ENCODE results near the gene TRIM29. TPM values are rescaled to one million over a fixed set of nuclear protein-coding genes. Genes with fewer than 3 reads are reported as not detected.

Gene TRIM29
- total RNA-seq, 1 experiment from 2014 or later = not detected

DNA sequence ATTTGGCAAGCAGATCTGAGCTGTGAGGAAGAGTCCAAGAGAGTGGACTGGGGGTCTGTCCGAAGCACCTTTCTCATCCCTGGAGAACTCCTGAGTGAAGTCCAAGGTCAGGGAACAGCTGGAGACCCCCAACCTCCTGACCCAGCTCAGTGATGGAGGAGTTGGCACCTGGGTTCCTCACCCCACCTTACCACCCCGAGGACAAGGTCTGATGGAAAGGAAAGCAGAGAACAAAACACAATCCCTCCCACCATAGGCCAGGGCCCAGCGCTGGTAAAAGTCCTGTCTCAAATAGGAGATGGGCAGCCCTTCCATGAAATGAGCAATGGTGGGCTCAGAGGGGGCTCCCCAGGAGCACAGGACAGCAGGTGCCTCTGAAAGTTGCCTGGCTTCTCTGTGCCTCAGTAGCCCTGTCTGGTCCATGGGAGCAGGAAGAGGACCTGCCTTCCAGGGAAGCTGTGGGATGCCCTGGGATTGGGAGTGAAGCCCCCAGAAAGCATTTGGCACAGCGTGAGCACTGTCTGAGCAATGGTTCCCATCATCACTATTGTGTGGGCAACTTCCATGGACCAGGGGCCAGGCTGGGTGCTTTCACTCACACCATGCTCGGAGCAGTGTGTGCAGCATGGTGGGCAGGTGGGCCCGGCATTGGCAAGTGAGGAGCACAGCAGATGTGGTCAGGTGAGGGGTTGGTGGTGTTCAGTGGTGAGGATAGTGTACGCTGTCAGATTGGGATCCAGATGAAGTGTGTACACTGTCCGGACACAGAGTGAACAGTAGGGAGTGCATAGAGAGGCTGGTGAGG is 7.5 kb downstream of the TRIM29 start:
- H3K4me2 ChIP-seq (ENCODE audit: low read depth, low read length, poor library complexity, severe bottlenecking) = no peak overlapping the region
- no peak overlapping the region for H2AFZ ChIP-seq (ENCODE audit: low read length)
- DNase-seq = no peak
- H3K4me3 ChIP-seq (ENCODE audit: low read length) = no peak overlapping the region
- no peak overlapping the region for H3K9ac ChIP-seq (ENCODE audit: low read length)
- H4K20me1 ChIP-seq (ENCODE audit: insufficient read depth, low read depth, low read length) = no peaks in the 10 kb centered on the region
- H3K36me3 ChIP-seq (ENCODE audit: insufficient read depth, low read length) = no peaks in the 10 kb centered on the region
- H3K4me1 ChIP-seq (ENCODE audit: low read length) = no peaks in the 10 kb centered on the region
- no peaks in the 10 kb centered on the region for H3K9me3 ChIP-seq (ENCODE audit: low read length)
- no peaks in the 10 kb centered on the region for H3K27me3 ChIP-seq (ENCODE audit: low read length)
- no peaks in the 10 kb centered on the region for H3K9me2 ChIP-seq (replicated peaks; ENCODE audit: insufficient read depth, low read length)
- no peak overlapping the region for H3K27ac ChIP-seq (ENCODE audit: low read length)
- H3K79me2 ChIP-seq (ENCODE audit: low read length) = no peaks in the 10 kb centered on the region

DNA sequence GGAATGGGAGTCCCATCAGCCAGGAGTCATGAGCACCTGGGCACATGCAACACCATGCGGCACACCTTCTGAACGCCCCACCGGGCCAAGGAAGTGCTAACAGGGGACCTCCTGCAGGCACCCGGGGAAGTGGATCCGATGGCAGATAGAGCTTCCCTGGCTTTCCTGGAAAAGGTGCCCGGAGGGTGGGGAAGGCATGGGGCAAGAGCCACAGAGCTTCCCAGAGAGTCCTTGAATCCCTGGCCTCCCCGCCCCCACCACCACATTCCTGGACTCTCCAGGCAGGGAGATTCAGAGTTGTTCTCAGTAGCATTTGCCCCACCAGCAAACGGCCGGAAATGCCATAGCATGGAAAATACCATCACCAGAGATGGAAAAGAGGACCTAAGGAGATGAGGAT is 8.3 kb downstream of the TRIM29 start:
- DNase-seq = no peak
- no peaks in the 10 kb centered on the region for H3K79me2 ChIP-seq (ENCODE audit: low read length)

DNA sequence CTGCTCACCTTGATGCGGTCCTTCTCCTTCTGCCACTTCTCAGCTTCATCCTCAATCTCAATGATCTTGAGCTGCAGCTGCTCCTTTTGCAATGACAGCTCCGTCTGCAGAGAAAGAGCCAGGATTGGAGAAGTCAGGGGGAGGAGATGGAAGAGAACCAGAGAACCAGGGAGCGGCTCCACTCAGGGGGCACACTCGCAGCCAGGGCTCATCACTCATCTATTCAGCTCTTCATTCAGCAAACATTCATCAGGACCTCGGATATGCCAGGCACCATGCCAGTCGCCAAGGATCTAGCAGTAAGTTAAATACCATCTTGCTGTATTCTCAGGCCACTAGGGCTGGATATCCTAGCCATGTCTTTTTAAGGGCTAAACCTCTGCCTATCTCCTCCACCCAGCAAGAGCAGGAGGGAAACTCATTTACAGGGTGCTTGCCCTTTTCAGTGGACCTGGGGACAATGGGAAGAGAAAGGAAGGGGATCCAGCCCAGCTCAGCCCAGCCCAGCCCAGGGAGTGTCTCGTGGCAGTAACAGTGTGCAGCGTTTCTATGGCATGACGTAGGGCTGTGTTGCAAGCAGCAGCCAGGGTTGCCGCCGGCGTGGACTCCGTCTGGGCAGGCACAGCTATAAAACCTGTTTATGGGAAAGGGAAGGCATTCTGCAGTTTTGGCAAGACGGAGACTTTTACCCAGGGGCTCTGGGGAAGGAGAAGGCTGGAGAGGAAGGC is 9.4 kb downstream of the TRIM29 start:
- Histone ChIP-seq H3K27ac (ENCODE audit: low read length) (no peak overlapping the region), H2AFZ (ENCODE audit: low read length) (no peak overlapping the region), H3K4me2 (ENCODE audit: low read depth, low read length, poor library complexity, severe bottlenecking) (no peak overlapping the region), H4K20me1 (ENCODE audit: insufficient read depth, low read depth, low read length) (no peaks in the 10 kb centered on the region), H3K9me3 (ENCODE audit: low read length) (no peaks in the 10 kb centered on the region), H3K36me3 (ENCODE audit: insufficient read depth, low read length) (no peaks in the 10 kb centered on the region), H3K4me3 (ENCODE audit: low read length) (no peak overlapping the region), H3K79me2 (ENCODE audit: low read length) (no peaks in the 10 kb centered on the region), H3K9ac (ENCODE audit: low read length) (no peak overlapping the region), H3K27me3 (ENCODE audit: low read length) (no peaks in the 10 kb centered on the region), H3K4me1 (ENCODE audit: low read length) (no peaks in the 10 kb centered on the region), H3K9me2 (replicated peaks; ENCODE audit: insufficient read depth, low read length) (no peaks in the 10 kb centered on the region)
- no peak for DNase-seq

More for the DNA sequence above, 8.3 kb downstream of the TRIM29 start:
- Histone ChIP-seq H3K36me3 (ENCODE audit: insufficient read depth, low read length) (no peaks in the 10 kb centered on the region), H4K20me1 (ENCODE audit: insufficient read depth, low read depth, low read length) (no peaks in the 10 kb centered on the region), H3K4me1 (ENCODE audit: low read length) (no peaks in the 10 kb centered on the region), H3K9me2 (replicated peaks; ENCODE audit: insufficient read depth, low read length) (no peaks in the 10 kb centered on the region), H3K4me3 (ENCODE audit: low read length) (no peak overlapping the region), H3K4me2 (ENCODE audit: low read depth, low read length, poor library complexity, severe bottlenecking) (no peak overlapping the region), H3K9me3 (ENCODE audit: low read length) (no peaks in the 10 kb centered on the region), H3K27ac (ENCODE audit: low read length) (no peak overlapping the region), H3K27me3 (ENCODE audit: low read length) (no peaks in the 10 kb centered on the region), H2AFZ (ENCODE audit: low read length) (no peak overlapping the region), H3K9ac (ENCODE audit: low read length) (no peak overlapping the region)

DNA sequence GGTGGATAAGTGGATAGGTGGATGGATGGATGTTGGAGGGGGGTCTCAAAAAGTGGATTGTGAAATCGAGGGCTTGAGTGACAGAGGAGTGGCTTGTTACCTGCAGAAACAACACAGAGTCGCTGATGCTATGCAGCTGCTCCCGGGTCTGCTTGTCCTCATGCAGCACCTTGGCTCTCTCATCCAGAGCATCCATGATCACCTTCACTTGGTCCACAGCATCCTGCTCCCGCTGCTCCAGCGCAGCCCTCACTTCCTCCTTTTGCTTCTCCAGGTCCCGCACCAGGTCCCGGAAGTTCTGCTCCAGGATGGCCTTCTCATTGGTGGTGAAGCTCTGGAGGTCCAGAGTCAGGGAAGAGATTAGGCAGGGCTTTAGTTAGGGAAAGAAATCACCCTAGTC is 10.7 kb downstream of the TRIM29 start:
- Histone ChIP-seq H3K79me2 (ENCODE audit: low read length) (no peaks in the 10 kb centered on the region), H3K27me3 (ENCODE audit: low read length) (no peaks in the 10 kb centered on the region), H3K9me2 (replicated peaks; ENCODE audit: insufficient read depth, low read length) (no peaks in the 10 kb centered on the region), H3K4me3 (ENCODE audit: low read length) (no peak overlapping the region), H3K4me2 (ENCODE audit: low read depth, low read length, poor library complexity, severe bottlenecking) (no peak overlapping the region), H2AFZ (ENCODE audit: low read length) (no peak overlapping the region), H3K4me1 (ENCODE audit: low read length) (no peaks in the 10 kb centered on the region), H3K36me3 (ENCODE audit: insufficient read depth, low read length) (no peaks in the 10 kb centered on the region), H3K27ac (ENCODE audit: low read length) (no peak overlapping the region), H3K9me3 (ENCODE audit: low read length) (no peaks in the 10 kb centered on the region), H3K9ac (ENCODE audit: low read length) (no peak overlapping the region), H4K20me1 (ENCODE audit: insufficient read depth, low read depth, low read length) (no peaks in the 10 kb centered on the region)
- DNase-seq = no peak

DNA sequence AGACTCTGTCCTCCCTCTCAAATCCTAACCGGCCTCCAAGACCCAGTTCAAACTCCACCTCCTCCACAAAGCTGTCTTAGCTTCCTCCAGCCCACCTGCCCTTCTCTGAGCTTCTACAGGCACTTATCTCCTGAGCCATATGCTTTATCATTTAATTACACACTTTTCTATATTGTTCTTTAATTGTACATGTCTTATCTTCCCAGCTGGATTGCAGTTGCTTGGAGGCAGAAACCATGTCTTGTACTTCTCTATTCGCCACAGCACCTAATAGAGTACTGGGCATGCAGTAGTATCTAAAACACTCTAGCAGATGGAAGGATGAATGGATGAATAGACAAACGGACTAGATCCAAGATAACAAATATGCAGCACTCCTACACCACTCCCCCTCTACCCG is 11.3 kb downstream of the TRIM29 start:
- DNase-seq = no peak
- Histone ChIP-seq H3K9me2 (replicated peaks; ENCODE audit: insufficient read depth, low read length) (no peaks in the 10 kb centered on the region), H3K79me2 (ENCODE audit: low read length) (no peaks in the 10 kb centered on the region), H3K4me2 (ENCODE audit: low read depth, low read length, poor library complexity, severe bottlenecking) (no peak overlapping the region), H3K9me3 (ENCODE audit: low read length) (no peaks in the 10 kb centered on the region), H2AFZ (ENCODE audit: low read length) (no peak overlapping the region), H3K27me3 (ENCODE audit: low read length) (no peaks in the 10 kb centered on the region), H3K27ac (ENCODE audit: low read length) (no peak overlapping the region), H4K20me1 (ENCODE audit: insufficient read depth, low read depth, low read length) (no peaks in the 10 kb centered on the region), H3K36me3 (ENCODE audit: insufficient read depth, low read length) (no peaks in the 10 kb centered on the region), H3K9ac (ENCODE audit: low read length) (no peak overlapping the region), H3K4me3 (ENCODE audit: low read length) (no peak overlapping the region), H3K4me1 (ENCODE audit: low read length) (no peaks in the 10 kb centered on the region)

DNA sequence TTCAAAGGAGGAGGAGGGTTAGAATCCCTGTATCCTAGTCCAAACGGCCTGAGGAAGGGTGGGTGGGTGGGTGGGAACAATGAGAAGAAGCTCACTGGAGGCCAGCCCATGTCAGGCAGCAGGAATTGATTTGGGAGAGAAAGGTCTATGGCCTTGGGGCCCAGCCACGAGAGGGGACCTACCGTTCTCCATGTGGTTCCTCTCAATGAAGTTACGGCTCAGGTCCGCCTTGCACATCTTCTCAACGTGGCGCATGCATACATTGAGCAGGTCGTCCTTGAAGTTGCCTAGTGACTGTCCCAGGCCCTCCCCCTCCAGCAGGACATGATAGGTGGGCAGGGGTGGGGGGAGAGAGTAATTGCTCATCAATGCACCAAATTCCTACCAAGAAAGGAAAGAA is 12.4 kb downstream of the TRIM29 start:
- Histone ChIP-seq H4K20me1 (ENCODE audit: insufficient read depth, low read depth, low read length) (no peaks in the 10 kb centered on the region), H3K79me2 (ENCODE audit: low read length) (no peaks in the 10 kb centered on the region), H3K4me3 (ENCODE audit: low read length) (no peak overlapping the region), H3K27ac (ENCODE audit: low read length) (no peak overlapping the region), H3K36me3 (ENCODE audit: insufficient read depth, low read length) (no peaks in the 10 kb centered on the region), H3K9me3 (ENCODE audit: low read length) (no peaks in the 10 kb centered on the region), H3K27me3 (ENCODE audit: low read length) (no peaks in the 10 kb centered on the region), H3K4me1 (ENCODE audit: low read length) (no peaks in the 10 kb centered on the region), H3K9ac (ENCODE audit: low read length) (no peak overlapping the region), H3K9me2 (replicated peaks; ENCODE audit: insufficient read depth, low read length) (no peaks in the 10 kb centered on the region), H2AFZ (ENCODE audit: low read length) (no peak overlapping the region), H3K4me2 (ENCODE audit: low read depth, low read length, poor library complexity, severe bottlenecking) (no peak overlapping the region)
- DNase-seq = no peak

DNA sequence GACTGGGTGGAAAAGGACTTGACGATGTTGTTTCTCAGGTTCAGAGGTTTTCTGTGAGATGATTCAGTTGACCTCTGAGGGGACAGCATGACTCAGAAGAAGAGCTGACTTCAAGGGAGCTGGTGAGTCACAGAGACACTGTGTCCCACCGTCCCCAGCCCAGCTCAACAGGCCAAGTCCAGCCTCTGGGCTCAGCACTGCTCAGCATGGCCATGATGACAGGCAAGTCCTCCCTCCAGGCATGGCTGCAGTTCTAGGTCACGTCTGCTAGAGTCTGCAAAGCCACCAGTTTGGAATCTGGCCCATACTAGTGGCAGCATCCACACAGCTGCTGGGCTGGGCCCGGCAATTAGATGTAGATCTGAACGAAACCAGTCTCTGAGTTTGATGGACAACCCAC is 12.9 kb downstream of the TRIM29 start:
- H3K27me3 ChIP-seq (ENCODE audit: low read length) = no peaks in the 10 kb centered on the region
- H3K4me1 ChIP-seq (ENCODE audit: low read length) = no peaks in the 10 kb centered on the region
- no peaks in the 10 kb centered on the region for H3K9me3 ChIP-seq (ENCODE audit: low read length)
- H3K79me2 ChIP-seq (ENCODE audit: low read length) = no peaks in the 10 kb centered on the region
- no peaks in the 10 kb centered on the region for H3K9me2 ChIP-seq (replicated peaks; ENCODE audit: insufficient read depth, low read length)
- H3K9ac ChIP-seq (ENCODE audit: low read length) = no peak overlapping the region
- H4K20me1 ChIP-seq (ENCODE audit: insufficient read depth, low read depth, low read length) = no peaks in the 10 kb centered on the region
- no peaks in the 10 kb centered on the region for H3K36me3 ChIP-seq (ENCODE audit: insufficient read depth, low read length)
- H3K27ac ChIP-seq (ENCODE audit: low read length) = no peak overlapping the region
- DNase-seq = no peak
- no peak overlapping the region for H2AFZ ChIP-seq (ENCODE audit: low read length)
- H3K4me2 ChIP-seq (ENCODE audit: low read depth, low read length, poor library complexity, severe bottlenecking) = no peak overlapping the region
- no peak overlapping the region for H3K4me3 ChIP-seq (ENCODE audit: low read length)

DNA sequence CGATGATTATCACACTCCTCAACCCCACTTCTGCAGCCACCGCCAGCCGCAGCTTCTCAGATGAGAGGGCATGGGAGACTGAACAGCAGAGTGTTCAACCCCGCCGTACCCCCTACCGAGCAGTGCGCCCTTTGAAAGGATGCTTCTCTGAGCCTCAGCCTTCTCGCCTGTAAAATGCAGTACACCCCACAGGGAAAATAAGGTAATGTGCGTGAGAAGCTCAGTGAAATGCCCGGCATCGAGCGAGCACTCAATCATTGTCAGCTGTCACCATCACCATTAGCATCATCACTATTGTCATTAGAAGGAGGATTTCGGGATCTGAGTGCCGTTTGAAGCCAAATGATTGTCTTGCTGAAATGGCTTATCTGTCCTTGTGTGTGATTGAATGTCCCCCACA is 13.6 kb downstream of the TRIM29 start:
- H3K9me3 ChIP-seq (ENCODE audit: low read length) = no peaks in the 10 kb centered on the region
- no peak for DNase-seq
- no peaks in the 10 kb centered on the region for H3K4me1 ChIP-seq (ENCODE audit: low read length)
- H3K4me3 ChIP-seq (ENCODE audit: low read length) = no peak overlapping the region
- no peaks in the 10 kb centered on the region for H3K36me3 ChIP-seq (ENCODE audit: insufficient read depth, low read length)
- no peaks in the 10 kb centered on the region for H3K9me2 ChIP-seq (replicated peaks; ENCODE audit: insufficient read depth, low read length)
- H4K20me1 ChIP-seq (ENCODE audit: insufficient read depth, low read depth, low read length) = no peaks in the 10 kb centered on the region
- no peak overlapping the region for H3K27ac ChIP-seq (ENCODE audit: low read length)
- H3K79me2 ChIP-seq (ENCODE audit: low read length) = no peaks in the 10 kb centered on the region
- H3K4me2 ChIP-seq (ENCODE audit: low read depth, low read length, poor library complexity, severe bottlenecking) = no peak overlapping the region
- no peak overlapping the region for H3K9ac ChIP-seq (ENCODE audit: low read length)
- no peak overlapping the region for H2AFZ ChIP-seq (ENCODE audit: low read length)
- no peaks in the 10 kb centered on the region for H3K27me3 ChIP-seq (ENCODE audit: low read length)

Measured in Karpas-422 (cell line).